ENCODE measurements around the gene LNPEP.

The LNPEP gene

DNA sequence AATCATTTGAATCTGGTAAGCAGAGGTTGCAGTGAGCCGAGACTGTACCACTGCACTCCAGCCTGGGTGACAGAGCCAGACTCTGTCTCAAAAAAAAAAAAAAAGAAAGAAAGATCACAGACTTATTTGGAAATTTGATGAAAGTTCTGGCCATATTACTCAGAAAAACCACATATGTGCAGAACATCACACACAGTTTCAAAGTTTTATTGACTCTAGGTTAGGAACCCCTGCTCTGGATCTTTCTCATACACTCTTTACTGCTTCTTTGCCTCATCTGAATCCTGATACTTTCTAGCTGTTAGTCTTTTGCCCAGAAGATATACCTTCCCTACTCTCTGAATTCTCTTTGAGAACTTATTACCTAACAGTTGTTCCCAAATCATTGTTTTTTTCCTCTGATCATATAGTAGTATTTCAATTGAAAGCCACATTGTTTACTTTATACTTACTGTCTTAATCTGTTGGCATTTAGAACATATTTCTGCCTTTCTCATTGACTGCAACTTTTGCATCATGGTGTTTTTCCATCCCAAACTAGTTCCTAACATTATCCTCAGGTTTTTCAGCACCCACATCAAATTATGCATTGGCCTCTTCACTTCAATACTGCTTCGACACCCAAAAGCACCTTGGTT is 68.7 kb downstream of the LNPEP start:
- 0 out of 2 replicates have a peak, but pooled peaks cover 11% of the 10 kb centered on the region for H3K79me2 ChIP-seq (ENCODE audit: insufficient read depth, low read length)
- H4K20me1 ChIP-seq (ENCODE audit: low read depth, low read length) = no peaks in the 10 kb centered on the region
- no peak for TF ChIP-seq CTCF (IDR thresholded peaks at IDR 0.05; ENCODE audit: insufficient read depth, low read length, poor library complexity, severe bottlenecking)
- no peak for TF ChIP-seq EZH2phosphoT487 (conservative IDR thresholded peaks at IDR 0.05; ENCODE audit: low read length)
- H3K9ac ChIP-seq (ENCODE audit: low read length) = no peak overlapping the region
- H3K4me2 ChIP-seq (ENCODE audit: low read depth, low read length, poor library complexity, severe bottlenecking) = no peak overlapping the region
- peaks cover 63% of the 10 kb centered on the region for H3F3A ChIP-seq (ENCODE audit: insufficient read depth)
- no peaks in the 10 kb centered on the region for H3K27me3 ChIP-seq (ENCODE audit: low read length)
- peaks cover 75% of the 10 kb centered on the region for H3K36me3 ChIP-seq (ENCODE audit: low read length)
- H3K9me3 ChIP-seq (ENCODE audit: insufficient read depth, low read length) = no peaks in the 10 kb centered on the region
- H3K27ac ChIP-seq (ENCODE audit: low read depth, low read length) = no peak overlapping the region
- no peaks in the 10 kb centered on the region for H3K9me2 ChIP-seq (replicated peaks; ENCODE audit: insufficient read depth, low read length)
- H3K4me3 ChIP-seq (ENCODE audit: insufficient read depth, low read length, poor library complexity, severe bottlenecking) = no peak overlapping the region
- no peak overlapping the region for H2AFZ ChIP-seq (ENCODE audit: low read depth, low read length, severe bottlenecking)

DNA sequence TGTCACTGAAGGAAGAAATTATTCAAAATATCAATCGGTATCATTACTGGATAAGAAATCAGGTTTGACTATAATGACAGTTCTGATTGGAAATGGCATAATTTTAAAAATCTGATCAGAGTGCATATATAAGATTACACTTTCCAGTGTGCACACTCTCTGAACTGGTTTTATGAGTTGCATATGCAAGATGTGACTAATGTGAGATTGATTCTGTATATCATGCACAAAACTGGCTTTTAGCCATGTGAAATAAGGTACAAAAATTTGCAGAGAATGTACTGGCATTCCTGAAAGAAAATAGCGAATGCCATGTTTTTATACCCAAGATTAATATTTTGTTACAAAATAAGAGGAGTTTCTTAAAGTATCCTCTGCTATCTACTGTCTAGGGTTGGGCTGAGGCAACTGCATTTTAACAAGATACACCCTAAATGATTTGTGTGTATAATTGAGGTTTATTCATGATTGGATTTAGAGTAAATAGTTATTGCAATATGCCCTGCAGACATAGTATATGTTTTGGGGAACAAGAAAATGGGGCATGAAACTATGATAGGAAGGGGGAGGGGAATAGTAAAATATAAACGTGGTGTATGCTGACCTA is 70.7 kb downstream of the LNPEP start:
- Histone ChIP-seq H3K4me3 (ENCODE audit: insufficient read depth, low read length, poor library complexity, severe bottlenecking) (no peak overlapping the region), H3K36me3 (ENCODE audit: low read length) (peaks cover 69% of the 10 kb centered on the region), H2AFZ (ENCODE audit: low read depth, low read length, severe bottlenecking) (no peak overlapping the region), H3F3A (ENCODE audit: insufficient read depth) (peaks cover 59% of the 10 kb centered on the region), H3K4me2 (ENCODE audit: low read depth, low read length, poor library complexity, severe bottlenecking) (no peak overlapping the region), H4K20me1 (ENCODE audit: low read depth, low read length) (no peaks in the 10 kb centered on the region), H3K9me3 (ENCODE audit: insufficient read depth, low read length) (no peaks in the 10 kb centered on the region), H3K9ac (ENCODE audit: low read length) (no peak overlapping the region), H3K79me2 (ENCODE audit: insufficient read depth, low read length) (0 out of 2 replicates have a peak, but pooled peaks cover 5% of the 10 kb centered on the region), H3K27me3 (ENCODE audit: low read length) (no peaks in the 10 kb centered on the region), H3K9me2 (replicated peaks; ENCODE audit: insufficient read depth, low read length) (no peaks in the 10 kb centered on the region), H3K27ac (ENCODE audit: low read depth, low read length) (no peak overlapping the region)
- no peak for TF ChIP-seq EZH2phosphoT487 (conservative IDR thresholded peaks at IDR 0.05; ENCODE audit: low read length)
- TF ChIP-seq CTCF (IDR thresholded peaks at IDR 0.05; ENCODE audit: insufficient read depth, low read length, poor library complexity, severe bottlenecking) = no peak

DNA sequence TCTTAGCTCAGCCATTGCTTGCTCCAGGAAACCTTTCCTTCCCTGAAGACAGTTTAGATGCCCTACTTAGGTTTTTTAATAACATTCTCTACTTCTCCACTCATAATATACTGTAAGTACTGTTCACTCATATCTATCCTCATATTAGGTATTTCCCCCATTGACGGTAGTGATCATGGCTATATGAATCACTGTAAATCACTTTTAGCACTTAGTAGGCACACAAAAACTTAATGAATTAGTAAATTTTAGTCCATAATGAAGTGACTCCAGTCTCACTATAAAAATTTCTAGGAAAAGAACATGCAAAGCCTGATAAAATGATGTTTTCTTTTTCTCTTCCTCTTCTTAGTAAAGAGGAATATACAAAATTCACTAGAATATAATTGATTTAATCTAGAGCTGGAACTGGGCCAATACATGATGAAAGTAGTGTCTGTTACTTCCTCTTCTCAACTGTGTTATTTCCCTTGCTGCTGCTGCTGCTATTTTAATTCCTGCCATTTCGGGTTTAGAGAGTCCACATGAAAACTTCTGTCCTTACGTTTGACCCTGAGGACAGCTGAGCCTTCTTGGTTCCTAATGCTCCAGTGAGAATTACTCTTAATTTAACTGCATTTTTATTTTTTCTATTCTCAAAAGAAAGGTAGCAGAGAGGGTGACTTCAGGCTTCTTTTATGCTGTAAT is 73.5 kb downstream of the LNPEP start:
- Histone ChIP-seq H3K9me3 (ENCODE audit: insufficient read depth, low read length) (no peaks in the 10 kb centered on the region), H3K4me3 (ENCODE audit: insufficient read depth, low read length, poor library complexity, severe bottlenecking) (no peak overlapping the region), H3K4me2 (ENCODE audit: low read depth, low read length, poor library complexity, severe bottlenecking) (peak overlapping the region; percentile 63), H2AFZ (ENCODE audit: low read depth, low read length, severe bottlenecking) (no peak overlapping the region), H3K9ac (ENCODE audit: low read length) (peak overlapping the region; percentile 33), H3K9me2 (replicated peaks; ENCODE audit: insufficient read depth, low read length) (no peaks in the 10 kb centered on the region), H3F3A (ENCODE audit: insufficient read depth) (peaks cover 57% of the 10 kb centered on the region), H3K27ac (ENCODE audit: low read depth, low read length) (peak overlapping the region; percentile 87), H4K20me1 (ENCODE audit: low read depth, low read length) (no peaks in the 10 kb centered on the region), H3K27me3 (ENCODE audit: low read length) (no peaks in the 10 kb centered on the region), H3K79me2 (ENCODE audit: insufficient read depth, low read length) (peaks cover 5% of the 10 kb centered on the region; the same call in 1 of the 2 replicates), H3K36me3 (ENCODE audit: low read length) (peaks cover 76% of the 10 kb centered on the region)
- TF ChIP-seq CTCF (IDR thresholded peaks at IDR 0.05; ENCODE audit: insufficient read depth, low read length, poor library complexity, severe bottlenecking) (no peak), EZH2phosphoT487 (conservative IDR thresholded peaks at IDR 0.05; ENCODE audit: low read length) (no peak)

Data from SU-DHL-6 (cell line).